Head of caudate nucleus (tissue), 42 donors: Measurements from ENCODE around the gene ACTA2.

Experiments used
- DNase-seq, 42 donors: peaks; one replicate each; pipeline versions ENCODE4 v3.0.0 to v3.0.0-alpha.2; 2020 to 2021; ENCODE audit warnings: mixed read lengths in 7 of 42
- intact Hi-C: fragments of 100-400 bp; cut with DNase I; formaldehyde crosslinking; loops from one replicate; pipeline ENCODE4 v1.15.0; 2022

The ACTA2 gene

DNA sequence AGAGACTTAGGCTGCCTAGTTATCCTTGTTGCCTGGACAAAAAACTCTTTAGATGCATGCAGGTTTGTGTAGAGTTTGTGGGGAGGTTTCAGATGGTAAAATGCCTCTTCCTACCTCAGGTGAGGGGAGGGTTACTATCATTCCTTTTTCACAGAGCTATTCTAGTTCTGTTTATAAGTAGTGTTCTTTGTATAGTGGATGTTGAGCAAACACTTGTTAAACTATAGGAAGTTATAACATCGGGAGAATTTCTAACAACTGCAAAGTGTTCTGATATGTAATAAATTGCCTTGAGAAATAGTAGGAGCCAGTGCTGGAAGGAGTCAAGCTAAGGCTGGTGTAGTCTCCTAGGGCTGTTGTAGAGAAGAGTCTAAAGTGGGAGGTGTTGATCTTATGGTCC lies 31.4 kb upstream of the ACTA2 start:
- intact Hi-C loops, result no loop called here

DNA sequence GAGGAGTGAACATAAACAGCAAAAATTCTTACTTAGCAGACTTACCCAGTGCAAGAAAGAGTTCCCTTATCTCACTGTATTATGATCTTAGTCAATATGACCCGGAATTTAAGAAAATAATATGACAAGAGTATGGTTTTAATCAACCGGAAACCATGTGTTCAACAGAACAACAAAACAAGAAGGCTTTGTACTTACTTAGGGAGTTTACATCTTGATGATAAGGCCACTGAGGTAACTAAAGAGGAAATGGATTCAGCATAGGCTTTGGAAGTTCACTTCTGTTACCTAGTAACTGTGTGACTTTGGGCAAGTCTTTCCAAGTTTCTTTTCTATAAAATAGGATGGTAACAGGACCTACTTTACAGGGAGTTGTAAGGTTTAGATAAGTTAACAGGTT lies 30.6 kb upstream of the ACTA2 start:
- no peak for DNase-seq
- intact Hi-C loops, result no loop called here

More for the DNA sequence above, 31.4 kb upstream of the ACTA2 start:
- no peak for DNase-seq

DNA sequence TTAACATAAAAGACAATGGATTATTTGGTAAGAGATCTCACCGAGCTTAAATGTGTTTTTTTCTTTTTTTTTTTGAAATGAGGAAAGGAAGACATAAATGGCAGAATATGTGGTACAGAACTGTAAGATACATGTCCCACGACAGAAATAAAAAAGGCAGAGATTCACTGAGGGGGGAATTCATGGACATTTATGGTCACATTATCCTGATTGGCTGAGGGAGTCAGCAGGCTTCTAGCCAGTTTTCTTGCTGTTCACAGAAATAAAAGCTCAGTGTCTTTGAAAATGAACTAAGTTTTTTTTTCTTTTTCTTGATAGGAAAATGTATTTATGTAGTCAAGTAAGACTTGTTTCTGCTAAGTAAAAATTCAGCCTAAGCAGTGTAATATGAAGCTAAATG lies 29.8 kb upstream of the ACTA2 start:
- no peak for DNase-seq
- intact Hi-C loops, result no loop called here

DNA sequence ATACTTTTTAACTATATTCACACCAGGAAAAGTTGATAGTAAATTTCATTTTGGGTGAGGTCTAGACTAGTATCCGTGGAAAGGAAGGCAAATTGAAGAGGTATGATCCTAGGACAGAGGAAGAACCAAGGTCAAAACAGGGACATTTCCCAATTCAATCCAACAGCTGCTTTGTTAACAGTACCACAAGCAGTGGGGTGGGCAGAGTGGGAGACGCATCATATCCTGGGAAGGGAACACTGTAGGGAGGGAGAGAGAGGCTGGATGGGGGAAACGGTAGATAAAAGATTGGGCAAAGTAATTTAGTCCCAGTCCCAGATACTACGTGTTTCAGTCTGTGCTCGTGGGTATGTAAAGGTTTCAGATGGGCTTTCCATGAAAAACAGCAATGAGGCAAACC lies 28.9 kb upstream of the ACTA2 start:
- no peak for DNase-seq
- intact Hi-C loops, result no loop called here

DNA sequence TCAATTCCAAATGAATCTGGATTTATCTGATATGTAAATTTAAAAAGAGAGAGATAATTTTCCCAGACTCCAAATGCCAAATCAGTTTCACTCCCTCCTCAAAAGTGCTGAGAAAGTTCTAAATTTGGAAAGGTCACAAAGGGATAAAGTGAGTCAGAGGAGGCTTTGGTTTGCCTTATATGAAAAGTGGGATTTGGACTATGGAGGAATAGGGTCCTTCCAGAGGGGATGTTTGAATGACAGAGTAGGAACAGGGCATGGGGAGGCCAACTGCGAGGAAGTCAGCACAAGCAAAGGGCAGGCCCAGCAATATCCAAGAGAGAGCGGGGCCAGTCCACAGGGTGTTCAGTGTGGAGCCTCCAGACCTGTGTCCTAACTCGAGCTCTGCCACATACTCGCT lies 28.2 kb upstream of the ACTA2 start:
- no peak for DNase-seq
- intact Hi-C loops, result no loop called here

DNA sequence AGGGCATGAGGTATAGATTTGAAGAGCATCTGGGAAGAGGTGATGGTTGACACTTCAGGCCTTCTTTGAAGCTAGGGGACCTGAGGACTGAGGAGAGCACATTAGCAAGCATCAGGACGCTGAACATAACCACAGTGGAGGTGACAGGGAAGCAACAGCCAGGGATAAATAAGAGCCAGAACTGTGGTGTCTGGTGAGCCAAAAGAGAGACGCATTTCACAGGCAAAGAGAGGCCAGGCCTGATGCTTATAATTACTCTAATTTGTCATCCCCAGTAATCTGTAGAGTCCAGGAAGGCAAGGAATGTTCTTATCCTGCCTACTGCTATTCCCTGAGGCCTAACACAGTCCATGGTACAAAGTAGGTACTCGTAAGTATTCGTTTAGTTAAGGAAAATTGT lies 27.7 kb upstream of the ACTA2 start:
- no peak for DNase-seq
- intact Hi-C loops, result no loop called here

DNA sequence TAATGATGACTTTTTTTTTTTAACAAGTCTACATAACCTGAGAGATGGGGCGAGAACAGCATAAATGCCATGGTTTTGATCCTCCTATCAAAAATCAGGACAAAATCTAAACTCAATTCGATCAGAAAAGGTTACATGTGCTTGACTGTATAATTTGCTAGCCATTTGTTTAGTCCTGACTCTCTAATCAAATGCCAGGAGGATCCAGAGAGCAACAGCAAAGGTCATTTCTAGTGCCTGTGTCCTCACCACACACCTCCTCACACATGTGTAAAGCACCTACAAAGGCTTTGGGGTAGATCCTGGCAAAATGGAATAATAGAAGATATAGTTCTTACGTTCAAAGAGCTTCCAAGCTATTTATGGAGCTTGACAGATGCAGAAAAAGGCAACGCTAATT lies 27.0 kb upstream of the ACTA2 start:
- intact Hi-C loops, result no loop called here
- DNase-seq, result no peak

DNA sequence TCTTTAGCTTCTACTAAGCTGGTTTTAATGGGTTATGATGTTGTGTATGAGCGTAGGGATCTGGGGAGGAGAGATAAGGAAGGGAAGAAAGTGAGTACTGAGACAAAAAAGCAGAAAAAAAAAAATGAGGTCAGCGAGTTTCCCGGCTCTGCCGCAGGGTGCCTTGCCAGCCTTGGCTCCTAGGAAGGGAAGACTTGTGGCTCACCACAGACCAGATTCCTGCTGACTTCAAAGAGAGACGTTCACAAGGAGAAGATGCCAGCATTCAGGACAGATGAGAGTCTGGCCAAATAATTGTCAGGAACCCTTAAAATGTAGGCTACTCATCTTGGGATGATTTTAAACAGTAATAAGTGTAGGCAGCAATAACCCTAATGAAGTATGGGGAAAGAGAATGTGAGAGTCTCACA lies 26.6 kb upstream of the ACTA2 start:
- peak in 12 of 42 donors; percentile 14 to 59 (median 22) for DNase-seq
- intact Hi-C loops, result no loop called here

DNA sequence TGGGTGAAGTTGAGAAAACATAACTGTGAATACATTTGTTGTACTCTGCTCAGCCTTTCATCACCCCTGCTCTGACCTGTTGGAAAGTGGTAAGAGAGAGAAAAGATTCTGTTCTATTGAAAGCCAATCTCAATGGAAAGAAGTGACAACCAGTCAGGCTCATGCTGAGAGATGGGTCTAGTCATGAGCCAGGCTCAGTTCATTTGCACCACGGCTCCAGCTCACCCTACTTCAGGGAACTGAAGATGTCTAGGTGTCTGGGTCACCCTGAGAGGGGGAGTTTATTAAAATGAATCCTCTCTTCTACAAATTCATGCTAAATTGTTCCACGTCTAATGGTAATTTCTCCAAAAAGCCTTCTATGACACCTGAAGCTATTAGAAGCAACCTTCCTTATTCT lies 25.9 kb upstream of the ACTA2 start:
- DNase-seq, result no peak
- intact Hi-C loops, result no loop called here

DNA sequence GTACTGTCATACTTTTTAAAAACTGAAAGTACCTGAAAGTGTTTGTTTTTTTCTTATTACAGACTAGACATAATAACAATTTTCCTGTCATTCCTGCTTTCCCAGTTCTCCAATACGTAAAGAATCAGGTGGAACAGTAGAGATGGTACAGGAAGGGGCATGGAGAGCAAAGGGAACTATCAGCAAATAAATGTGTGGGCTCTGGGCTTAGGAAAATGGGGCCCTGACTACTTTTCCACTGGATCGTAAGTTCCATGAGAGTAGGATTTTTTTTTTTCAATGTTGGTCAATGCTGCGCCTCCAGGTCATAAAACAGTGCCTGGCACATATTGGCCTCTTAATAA lies 22.8 kb upstream of the ACTA2 start:
- intact Hi-C loops, result no loop called here
- no peak for DNase-seq

DNA sequence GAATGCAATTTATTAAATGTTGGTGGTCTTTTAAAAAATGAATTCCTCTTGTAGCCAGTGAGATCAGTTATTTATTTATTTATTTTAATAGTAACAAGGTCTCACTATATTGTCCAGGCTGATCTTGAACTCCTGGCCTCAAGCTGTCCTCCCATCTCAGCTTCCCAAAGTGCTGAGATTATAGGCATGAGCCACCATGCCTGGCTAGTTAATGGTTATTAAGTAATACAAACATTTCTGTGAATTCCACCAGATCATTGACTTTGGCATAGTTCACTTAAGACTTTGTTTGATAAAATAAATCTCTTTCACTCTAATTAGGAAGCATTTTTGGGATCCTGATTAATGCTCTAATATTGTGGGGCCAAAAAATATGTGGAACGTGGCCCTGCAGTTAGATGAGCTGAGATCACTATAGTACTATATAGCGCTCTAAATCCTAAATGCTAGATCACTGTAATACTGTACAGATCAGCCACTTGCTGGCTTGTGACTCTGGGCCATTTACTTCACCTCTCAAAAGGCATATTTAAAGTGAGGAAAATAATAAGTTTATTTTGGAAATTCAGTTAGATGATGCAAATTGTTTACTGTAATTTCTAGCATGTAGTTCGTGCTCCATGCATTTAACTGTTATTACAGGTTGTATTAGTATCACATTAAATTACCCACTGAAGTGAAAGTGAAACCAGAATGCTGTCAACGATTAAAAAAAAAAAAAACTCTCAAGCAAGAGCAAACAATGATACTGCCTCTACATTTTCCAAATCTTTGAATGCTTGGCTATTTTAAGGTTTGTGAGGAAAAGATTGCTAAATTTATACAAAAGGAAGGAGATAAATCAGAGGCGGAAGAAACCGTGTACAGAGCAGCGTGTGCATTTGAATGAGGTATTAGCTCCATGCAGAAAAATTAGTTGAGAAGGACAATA lies 22.1 kb upstream of the ACTA2 start:
- DNase-seq, result no peak
- intact Hi-C loops, result no loop called here

DNA sequence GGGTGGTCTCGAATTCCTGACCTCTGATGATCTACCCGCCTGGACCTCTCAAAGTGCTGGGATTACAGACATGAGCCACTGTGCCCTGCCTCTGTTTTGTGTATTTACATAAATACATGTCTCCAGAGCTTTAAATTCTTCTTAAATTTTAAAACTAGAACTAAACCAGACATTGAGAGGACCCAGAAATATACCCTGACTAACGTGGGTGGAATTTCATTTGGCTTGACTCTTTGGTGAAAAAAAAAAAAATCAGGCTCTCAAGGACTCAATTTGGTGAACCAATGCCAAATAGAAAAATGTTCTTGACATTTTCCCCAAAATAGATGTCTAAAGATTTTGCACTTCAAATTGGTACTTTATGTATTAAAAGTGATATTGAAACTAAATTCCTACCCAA lies 21.4 kb upstream of the ACTA2 start:
- DNase-seq, result no peak
- intact Hi-C loops, result no loop called here

DNA sequence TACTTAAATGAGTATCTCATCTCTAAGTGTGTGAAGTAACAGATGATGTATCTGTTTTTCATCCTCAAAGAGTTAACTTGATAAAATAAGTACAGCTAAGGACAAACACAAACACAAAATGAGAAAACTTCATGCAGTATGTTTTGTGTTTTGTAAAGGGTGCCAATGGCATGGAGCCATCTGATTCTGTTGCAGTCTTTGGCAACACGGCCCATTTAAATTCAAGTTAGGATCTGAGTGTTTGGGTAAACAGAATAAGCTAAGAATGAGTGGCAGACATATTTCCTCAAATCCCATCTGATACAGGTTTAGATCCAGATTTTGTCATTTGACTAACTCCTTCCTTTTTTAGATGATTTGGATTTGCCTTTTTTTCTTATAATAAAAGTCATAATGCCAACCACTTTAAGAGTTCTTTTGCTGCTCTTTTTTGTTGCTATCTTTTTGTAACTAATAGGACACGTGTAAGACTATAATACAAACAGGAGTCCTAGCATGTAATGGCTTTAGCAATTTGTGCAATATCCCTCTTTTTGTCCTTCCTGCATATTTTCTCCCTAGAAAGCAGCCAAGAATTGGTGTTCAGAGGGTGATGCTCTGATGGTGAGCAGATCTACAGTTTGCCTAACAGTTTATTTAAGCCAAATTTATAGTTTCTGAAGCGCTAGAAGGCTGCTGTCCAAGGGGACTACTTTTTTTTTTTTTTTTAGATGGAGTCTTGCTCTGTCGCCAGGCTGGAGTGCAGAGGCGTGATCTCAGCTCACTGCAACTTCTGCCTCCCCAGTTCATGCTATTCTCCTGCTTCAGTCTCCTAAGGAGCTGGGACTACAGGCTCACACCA lies 18.9 kb upstream of the ACTA2 start:
- no peak for DNase-seq
- intact Hi-C loops, result no loop called here

DNA sequence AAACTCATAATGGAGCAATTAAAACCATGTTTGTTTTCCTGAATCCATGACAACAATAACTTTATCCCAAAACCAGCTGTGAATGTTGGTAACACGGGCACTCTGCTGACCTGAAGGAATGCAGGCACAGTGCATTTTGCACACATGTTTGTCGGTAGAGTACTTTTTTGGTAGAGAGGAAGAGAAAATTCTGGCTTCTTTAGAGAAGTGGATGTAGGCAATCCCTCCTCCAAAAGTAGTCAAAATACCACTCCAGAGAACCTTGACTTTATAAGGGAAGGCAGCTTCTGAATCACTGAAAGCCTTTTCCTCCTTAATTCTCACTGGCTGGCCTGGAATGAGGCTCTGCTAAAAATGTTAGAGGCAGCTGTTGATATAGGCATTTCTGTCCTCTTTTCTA lies 15.8 kb upstream of the ACTA2 start:
- DNase-seq, result no peak
- intact Hi-C loops, result no loop called here

DNA sequence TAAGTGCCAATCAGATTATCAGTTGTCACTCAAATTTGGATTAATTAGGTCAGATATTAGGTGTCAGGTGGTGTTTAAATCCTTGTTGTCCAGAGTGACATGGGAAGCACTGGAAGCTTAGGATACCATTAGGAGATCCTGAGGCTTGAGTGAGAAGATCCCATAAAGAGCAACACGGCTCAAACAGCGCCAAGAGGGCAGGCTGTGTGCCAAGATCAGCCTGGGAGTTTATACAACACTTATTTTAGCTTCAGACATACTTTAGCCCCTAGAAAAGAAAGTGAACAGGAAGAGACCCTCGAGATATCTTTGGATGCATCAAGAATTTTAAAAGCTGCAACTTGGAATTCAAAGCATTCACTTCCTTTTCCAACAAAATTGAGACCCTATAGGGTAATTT lies 14.2 kb upstream of the ACTA2 start:
- intact Hi-C loops, result no loop called here

DNA sequence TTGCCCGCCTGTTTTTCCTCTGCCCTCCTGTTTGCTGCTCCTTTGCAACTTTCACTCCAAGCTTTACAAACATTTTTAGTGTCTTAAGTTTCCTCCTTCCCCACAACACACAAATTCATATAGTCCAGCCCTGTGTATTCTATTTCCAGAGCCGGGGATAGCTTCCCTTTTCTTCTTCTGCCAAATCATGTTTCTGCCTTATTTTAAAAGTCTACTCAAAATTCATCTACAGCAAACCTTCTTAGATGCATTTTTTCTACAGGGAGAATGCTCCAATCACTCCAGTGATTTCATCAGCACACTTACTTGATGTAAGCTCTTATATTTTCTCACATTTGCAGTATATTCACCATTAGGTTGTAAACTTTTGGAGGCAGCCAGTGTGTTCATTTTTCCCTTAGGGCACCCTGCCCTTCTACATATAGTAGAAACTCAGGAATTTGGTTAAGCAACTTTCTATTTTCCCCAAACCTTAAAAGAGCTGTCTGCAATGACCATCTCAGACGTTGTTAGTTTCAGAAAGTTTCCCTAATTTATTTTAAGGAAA lies 12.4 kb upstream of the ACTA2 start:
- DNase-seq, result no peak
- intact Hi-C loops, result no loop called here

More for the DNA sequence above, 14.2 kb upstream of the ACTA2 start:
- DNase-seq, result no peak

DNA sequence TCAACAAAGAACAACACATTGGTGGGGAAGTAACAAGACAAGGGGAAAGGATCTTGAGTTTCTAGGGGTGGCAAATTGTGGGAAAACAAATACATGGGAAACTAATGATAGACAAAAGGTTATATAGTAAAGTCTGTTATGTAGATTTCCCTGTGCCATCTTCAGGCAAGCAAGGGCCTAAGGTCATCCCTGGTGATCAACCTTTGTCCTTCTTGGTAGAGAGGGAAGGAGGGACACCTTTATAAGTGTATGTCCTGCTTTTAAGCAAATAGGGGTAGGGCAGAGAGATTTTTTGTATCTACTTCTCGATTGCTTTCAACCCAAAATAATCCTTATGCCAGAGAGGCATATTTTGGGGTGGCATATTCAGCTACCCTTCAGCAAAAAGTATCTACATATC lies 11.8 kb upstream of the ACTA2 start:
- no peak for DNase-seq
- intact Hi-C loops, result no loop called here

DNA sequence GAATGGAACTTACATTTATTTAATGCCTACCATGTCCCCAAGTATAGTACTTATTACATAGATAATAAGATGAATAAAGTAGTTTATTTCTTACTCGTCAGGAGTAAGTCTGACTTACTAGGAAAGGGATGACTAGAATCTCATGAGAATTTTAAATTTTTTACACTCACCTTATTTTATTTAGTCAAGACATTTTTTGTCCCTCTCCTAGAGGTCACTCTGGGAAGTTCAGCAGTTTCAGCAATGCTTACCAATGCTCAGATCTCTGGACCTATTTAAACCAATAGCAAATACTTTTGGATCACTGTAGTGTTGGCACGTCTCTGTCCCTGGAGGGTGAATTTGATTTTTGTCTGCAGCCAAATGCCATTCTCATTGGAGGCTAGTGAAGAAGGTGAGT lies 10.7 kb upstream of the ACTA2 start:
- no peak for DNase-seq
- intact Hi-C loops, result no loop called here

DNA sequence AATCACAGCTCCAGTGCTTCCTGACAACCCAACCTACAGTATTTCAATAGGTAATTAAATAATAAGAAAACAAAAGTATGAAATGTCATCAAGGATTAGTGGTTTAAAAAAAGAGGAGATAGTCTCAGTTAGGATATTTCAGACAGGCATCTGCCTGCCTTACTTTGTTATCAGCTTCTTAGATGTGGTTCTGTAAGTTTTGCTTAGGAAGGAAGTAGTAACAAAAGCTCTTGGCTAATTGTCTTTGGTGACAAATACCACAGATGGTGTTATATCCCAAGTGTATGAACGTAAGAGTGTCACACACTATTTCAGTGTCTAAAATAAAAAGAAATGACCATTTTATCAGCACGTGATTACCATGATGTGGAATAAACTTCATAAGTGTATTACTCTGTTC lies 9.8 kb upstream of the ACTA2 start:
- intact Hi-C loops, result no loop called here
- no peak for DNase-seq

DNA sequence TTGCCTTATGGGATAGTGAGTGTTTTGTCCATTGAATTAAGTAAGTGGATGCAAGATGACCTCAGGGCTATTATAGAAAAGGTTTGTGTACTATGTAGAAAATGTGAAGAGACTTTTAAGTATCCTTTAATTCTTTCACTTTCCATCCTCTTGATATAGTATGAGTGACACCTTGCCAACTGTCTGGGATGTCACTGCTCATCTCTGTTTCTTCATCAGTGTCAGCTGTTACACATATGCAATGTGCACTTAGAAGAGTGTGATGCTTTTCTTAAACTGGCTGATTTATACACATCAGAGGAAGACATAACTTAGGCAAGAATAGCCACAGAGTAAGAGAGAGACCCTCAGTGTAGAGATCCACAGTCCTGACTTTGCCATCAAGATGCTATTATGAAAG lies 8.7 kb upstream of the ACTA2 start:
- intact Hi-C loops, result no loop called here
- DNase-seq, result no peak
